ENCODE results near the gene MICALL2. TPM values are rescaled to one million over a fixed set of nuclear protein-coding genes. Genes with fewer than 3 reads are reported as not detected.

Gene MICALL2
- total and polyA plus RNA-seq, 8 donors, result 8.3 to 93.6 (median 12.8) TPM

- Histone ChIP-seq H3K9me3 (no peaks in the 10 kb centered on the region), H3K4me3 (no peak overlapping the region), H3K27me3 (no peaks in the 10 kb centered on the region), H3K36me3 (peaks cover 0 to 59% (median 25%) of the 10 kb centered on the region in 3 donors), H3K4me1 (no peaks in the 10 kb centered on the region), H3K27ac (no peak overlapping the region)
- 89% methylated on average over 11 to 12 of the region's 12 CpGs for WGBS, 2 donors
- TF ChIP-seq CTCF (IDR thresholded peaks at IDR 0.05), result no peak
- DNase-seq, result no peak
- FAIRE-seq, result no peak
- no peak for ATAC-seq
- intact Hi-C loops (cut with DNase I), result no loop called here
Measured at GRCh38 chr7:1480670-1481069, 21.4 kb upstream of the MICALL2 start.

DNA sequence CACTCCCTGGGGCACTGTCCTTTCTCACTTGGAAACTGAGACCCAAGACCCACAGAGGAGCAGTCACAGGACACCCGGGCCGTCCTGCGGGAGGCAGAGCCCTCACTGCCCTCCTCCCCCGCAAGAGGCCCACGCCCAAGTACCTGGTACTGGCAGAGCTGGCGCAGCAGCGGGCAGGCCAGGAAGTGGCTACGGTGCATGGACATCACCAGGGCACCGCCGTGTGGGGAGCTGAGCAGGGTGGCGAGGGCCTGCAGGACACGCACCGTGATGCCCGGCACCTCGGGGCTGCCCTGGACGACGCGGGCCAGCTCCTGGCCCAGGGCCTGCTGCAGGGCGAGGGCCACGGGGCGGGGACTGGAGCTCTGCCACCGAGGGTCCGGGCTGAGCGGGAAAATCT lies 20.0 kb upstream of the MICALL2 start:
- FAIRE-seq (no peak), ATAC-seq (no peak), DNase-seq (no peak)
- no peak for TF ChIP-seq CTCF (IDR thresholded peaks at IDR 0.05)
- Histone ChIP-seq H3K27ac (no peak overlapping the region), H3K36me3 (peaks cover 0 to 54% (median 20%) of the 10 kb centered on the region in 3 donors), H3K4me1 (no peaks in the 10 kb centered on the region), H3K4me3 (no peak overlapping the region), H3K9me3 (no peaks in the 10 kb centered on the region), H3K27me3 (no peaks in the 10 kb centered on the region)
- intact Hi-C loops (cut with DNase I), result no loop called here
- 86 to 91% methylated on average over 14 to 24 of the region's 24 CpGs for WGBS, 2 donors

- no peak for ATAC-seq
- no peak for DNase-seq
- Histone ChIP-seq H3K27ac (no peak overlapping the region), H3K4me1 (no peaks in the 10 kb centered on the region), H3K4me3 (no peak overlapping the region), H3K9me3 (no peaks in the 10 kb centered on the region), H3K27me3 (no peaks in the 10 kb centered on the region), H3K36me3 (peaks cover 0 to 48% (median 22%) of the 10 kb centered on the region in 3 donors)
- intact Hi-C loops (cut with DNase I), result no loop called here
- WGBS, 2 donors, result 95 to 97% methylated on average over 16 to 19 of the region's 19 CpGs
- TF ChIP-seq CTCF (IDR thresholded peaks at IDR 0.05), result no peak
- no peak for FAIRE-seq
Measured at GRCh38 chr7:1478480-1478879, 19.2 kb upstream of the MICALL2 start.

- Histone ChIP-seq H3K9me3 (no peaks in the 10 kb centered on the region), H3K4me1 (no peaks in the 10 kb centered on the region), H3K36me3 (peaks cover 0 to 40% (median 25%) of the 10 kb centered on the region in 3 donors), H3K27ac (no peak overlapping the region), H3K4me3 (no peak overlapping the region), H3K27me3 (no peaks in the 10 kb centered on the region)
- intact Hi-C loops (cut with DNase I), result no loop called here
- WGBS, 2 donors, result 85 to 89% methylated on average over 11 to 15 of the region's 15 CpGs
- ATAC-seq, result no peak
- DNase-seq, result no peak
- FAIRE-seq, result no peak
- no peak for TF ChIP-seq CTCF (IDR thresholded peaks at IDR 0.05)
Measured at GRCh38 chr7:1476859-1477258, 17.6 kb upstream of the MICALL2 start.

DNA sequence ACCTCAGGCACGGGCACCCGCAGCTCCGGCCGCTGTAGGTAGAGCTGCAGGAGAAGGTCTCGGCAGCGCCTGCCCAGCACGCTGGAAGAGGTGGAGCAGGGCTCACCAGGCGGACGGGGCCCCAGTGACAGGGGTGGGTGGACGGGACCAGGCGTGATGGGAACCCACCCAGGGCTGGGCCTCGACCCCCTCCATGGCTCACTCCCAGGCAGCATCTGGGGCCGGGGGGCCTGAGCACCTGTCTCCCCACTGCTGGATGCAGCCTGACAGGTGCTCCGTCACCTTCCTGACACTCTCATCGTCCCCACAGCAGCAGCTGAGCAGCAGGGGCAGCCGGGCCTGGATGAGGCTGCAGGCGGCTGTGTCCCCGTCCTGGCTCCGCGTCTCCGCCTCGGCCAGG lies 16.7 kb upstream of the MICALL2 start:
- FAIRE-seq (no peak), DNase-seq (no peak), ATAC-seq (no peak)
- intact Hi-C loops (cut with DNase I), result no loop called here
- WGBS, 2 donors, result 96 to 98% methylated on average over 21 to 22 of the region's 22 CpGs
- Histone ChIP-seq H3K27ac (no peak overlapping the region), H3K36me3 (peaks cover 0 to 44% (median 28%) of the 10 kb centered on the region in 3 donors), H3K9me3 (no peaks in the 10 kb centered on the region), H3K27me3 (no peaks in the 10 kb centered on the region), H3K4me3 (no peak overlapping the region), H3K4me1 (no peaks in the 10 kb centered on the region)
- TF ChIP-seq CTCF (IDR thresholded peaks at IDR 0.05), result no peak
